Measurements from ENCODE around the gene DNAH10.

- no peak for TF ChIP-seq CTCF (IDR thresholded peaks at IDR 0.05; ENCODE audit: poor library complexity)
- TF ChIP-seq EZH2 (IDR thresholded peaks at IDR 0.05; ENCODE audit: borderline replicate concordance), result no peak
Measured at GRCh38 chr12:123908884-123909725, 147.0 kb downstream of the DNAH10 start.
